GM12878 (cell line): Measurements from ENCODE around the gene ACE. TPM values are rescaled to one million over a fixed set of nuclear protein-coding genes. Genes with fewer than 3 reads are reported as not detected.

Source experiments
- ATAC-seq: fragments of 200-7000 bp; cut with Tn5 transposase; 3 replicates; pipeline ENCODE4 v1.9.1; 2020; ENCODE audit warnings: mild to moderate bottlenecking, moderate library complexity
- BruUV-seq: library from RNA; stranded (reverse); fragments of 400-500 nt; replicated peaks from 2 replicates; lab custom pipeline; 2021; lab: Mats Ljungman, UMichigan
- CTCF ChIA-PET: fragments of 300-600 bp; sonication (Branson Sonifier 250); formaldehyde crosslinking; extraction: SDS; loops from one replicate; lab custom pipeline; 2021; ENCODE audit warnings: inconsistent platforms; lab: Yijun Ruan, JAX
- POLR2A ChIA-PET: fragments of 350-600 bp; formaldehyde crosslinking; extraction: SDS; loops from one replicate; lab custom pipeline; 2021; ENCODE audit warnings: inconsistent platforms; lab: Charles Lee
- RAD21 ChIA-PET: fragments of 300-600 bp; sonication (Branson Sonifier 250); formaldehyde crosslinking; loops from one replicate; lab custom pipeline; 2023; ENCODE audit warnings: antibody characterized with exemption; ENCODE audit not compliant: unreplicated experiment; lab: Charles Lee
- SMC1A ChIA-PET: fragments of 300-600 bp; sonication (Branson Sonifier 250); formaldehyde crosslinking; loops from one replicate; lab custom pipeline; 2023; ENCODE audit not compliant: unreplicated experiment, uncharacterized antibody; lab: Charles Lee
- DNase-seq: peaks from one replicate; pipeline ENCODE4 v3.0.0-alpha.2; 2011; ENCODE audit warnings: low read depth, low spot score
- FAIRE-seq: peaks from 3 replicates; lab custom pipeline; 2011; peaks lifted over from hg19 to GRCh38; lab: Jason Lieb, UNC
- H2AFZ ChIP-seq: 2 replicates; pipeline ENCODE4 v1.6.0; 2011; ENCODE audit warnings: low read depth, low read length, control low read depth; ENCODE audit not compliant: control insufficient read depth
- H3K27ac ChIP-seq: 2 replicates; pipeline ENCODE4 v1.5.1; 2011; ENCODE audit warnings: control low read depth; ENCODE audit not compliant: control insufficient read depth, insufficient read depth
- H3K27me3 ChIP-seq, 2 experiments: replicated peaks in 1 of 2; 2 replicates each; pipeline versions ENCODE4 v1.6.0 to v1.6.1; 2011; ENCODE audit warnings: low read length in 1 of 2; ENCODE audit not compliant: control insufficient read depth in 2 of 2, insufficient read depth in 2 of 2
- H3K36me3 ChIP-seq, 2 experiments: 2 replicates each; pipeline ENCODE4 v1.5.1; 2011; ENCODE audit warnings: low read length in 1 of 2; ENCODE audit not compliant: control insufficient read depth in 2 of 2, insufficient read depth in 2 of 2
- H3K4me1 ChIP-seq: 2 replicates; pipeline ENCODE4 v1.6.1; 2011; ENCODE audit warnings: mild to moderate bottlenecking, low read length, moderate library complexity, mixed read lengths; ENCODE audit not compliant: control insufficient read depth, insufficient read depth
- H3K4me2 ChIP-seq: 2 replicates; pipeline ENCODE4 v1.6.0; 2011; ENCODE audit warnings: control low read depth; ENCODE audit not compliant: control insufficient read depth, insufficient read depth
- H3K4me3 ChIP-seq: fragments of 200-600 bp; sonication (generic); 2 replicates; pipeline ENCODE4 v1.5.1; 2016
- H3K79me2 ChIP-seq: 2 replicates; pipeline ENCODE4 v1.6.0; 2011; ENCODE audit warnings: low read length; ENCODE audit not compliant: control insufficient read depth, insufficient read depth
- H3K9ac ChIP-seq: 2 replicates; pipeline ENCODE4 v1.8.0; 2011; ENCODE audit warnings: low read length, control low read depth, mixed read lengths; ENCODE audit not compliant: control insufficient read depth, insufficient read depth
- H3K9me3 ChIP-seq: replicated peaks from 3 replicates; pipeline ENCODE4 v1.5.1; 2011; ENCODE audit warnings: mild to moderate bottlenecking, low read length; ENCODE audit not compliant: control insufficient read depth, insufficient read depth
- H4K20me1 ChIP-seq: 2 replicates; pipeline ENCODE4 v1.6.0; 2011; ENCODE audit not compliant: control insufficient read depth, insufficient read depth
- BRCA1 ChIP-seq: IDR thresholded peaks from 2 replicates; pipeline ENCODE4 v1.6.1; 2011; ENCODE audit warnings: low read depth, low read length, improper control_type of control experiment
- HDGF ChIP-seq: fragments of 450-650 bp; IDR thresholded peaks from 2 replicates; pipeline ENCODE4 v1.6.1; 2016; ENCODE audit warnings: antibody characterized with exemption
- IKZF1 ChIP-seq: fragments of 450-650 bp; conservative IDR thresholded peaks from 2 replicates; pipeline ENCODE4 v1.6.1; 2017; ENCODE audit warnings: antibody characterized with exemption, mild to moderate bottlenecking
- NFYA ChIP-seq: IDR thresholded peaks from 2 replicates; pipeline ENCODE4 v1.6.1; 2011; ENCODE audit warnings: low read depth, mild to moderate bottlenecking, low read length, improper control_type of control experiment, borderline replicate concordance
- RBBP5 ChIP-seq: fragments of 200-600 bp; sonication (generic); conservative IDR thresholded peaks from 2 replicates; pipeline ENCODE4 v1.6.1; 2016
- RELA ChIP-seq: fragments of 450-650 bp; IDR thresholded peaks from 2 replicates; pipeline ENCODE4 v1.8.0; 2014; ENCODE audit warnings: borderline replicate concordance; ENCODE audit not compliant: partially characterized antibody
- SMAD1 ChIP-seq: fragments of 450-650 bp; IDR thresholded peaks from 2 replicates; pipeline ENCODE4 v1.6.1; 2018; ENCODE audit warnings: mild to moderate bottlenecking, low read depth; ENCODE audit not compliant: partially characterized antibody
- SREBF1 ChIP-seq: IDR thresholded peaks from 2 replicates; pipeline ENCODE4 v1.6.1; 2012; ENCODE audit warnings: mild to moderate bottlenecking, low read length
- SUZ12 ChIP-seq: fragments of 200-600 bp; sonication (generic); IDR thresholded peaks from one replicate; pipeline ENCODE4 v1.6.1; 2018; ENCODE audit warnings: antibody characterized with exemption, mild to moderate bottlenecking; ENCODE audit not compliant: unreplicated experiment
- ZBED1 ChIP-seq: IDR thresholded peaks from 2 replicates; pipeline ENCODE4 v1.6.1; 2016; ENCODE audit warnings: borderline replicate concordance
- WGBS: methylation state at CpG from one replicate; pipeline ENCODE4 v1.1.6; 2016; ENCODE audit warnings: low lambda C conversion rate; ENCODE audit not compliant: insufficient replicate concordance, insufficient coverage; ENCODE audit errors: missing lambda C conversion rate; 5-methylcytosine and 5-hydroxymethylcytosine counted together
- in situ Hi-C: fragments of 300-500 bp; cut with MboI; formaldehyde crosslinking; loops from 9 replicates; pipeline ENCODE4 v1.14.3; 2018; ENCODE audit warnings: mixed read lengths
- intact Hi-C: fragments of 100-400 bp; cut with micrococcal nuclease; formaldehyde crosslinking; loops from one replicate; pipeline ENCODE4 v1.14.2; 2022; ENCODE audit not compliant: unreplicated experiment
- polyA plus RNA-seq, 11 experiments: library from polyadenylated mRNA; depleted of rRNA in 4 of 11; unstranded in 6 of 11; stranded (reverse) in 5 of 11; fragments of >200 nt; fragmentation: Nextera tagmentation in 4 of 11; fragmentation: Illumina TruSeq in 1 of 11; extraction: Ambion mirVana in 4 of 11; extraction: Trizol in 1 of 11; gene quantifications; 1 replicate in 1 of 11; 2 replicates in 10 of 11; pipeline versions ENCODE4 v1.2.1 to v1.2.3, GENCODE V29; 2011 to 2016; ENCODE audit warnings: inconsistent platforms in 2 of 11, missing spikeins in 2 of 11, low read depth in 1 of 11
- total RNA-seq, 4 experiments: library from RNA; depleted of rRNA in 3 of 4; stranded (reverse); fragments of >200 nt in 3 of 4; fragmentation: Illumina TruSeq in 1 of 4; extraction: Trizol in 1 of 4; gene quantifications; 2 replicates each; pipeline versions ENCODE4 v1.2.1 to v1.2.3, GENCODE V29; 2013 to 2021
- TF ChIP-seq, protein P1 (sequence below): IDR thresholded peaks from 2 replicates; pipeline ENCODE4 v1.6.1; 2011; ENCODE audit warnings: mild to moderate bottlenecking, low read depth, low read length, moderate library complexity; ENCODE audit not compliant: insufficient replicate concordance
- TF ChIP-seq, protein P2 (sequence below): fragments of 450-650 bp; formaldehyde crosslinking; IDR thresholded peaks from 2 replicates; pipeline ENCODE4 v1.5.0; 2022; ENCODE audit warnings: mild to moderate bottlenecking, missing genetic modification characterization
- TF ChIP-seq, protein P3 (sequence below): fragments of 450-650 bp; IDR thresholded peaks from 2 replicates; pipeline ENCODE4 v1.6.1; 2017; ENCODE audit warnings: borderline replicate concordance
- TF ChIP-seq, protein P4 (sequence below): IDR thresholded peaks from 2 replicates; pipeline ENCODE4 v1.6.1; 2011; ENCODE audit warnings: borderline replicate concordance, low read depth, mild to moderate bottlenecking, moderate library complexity, mixed read lengths, low read length; ENCODE audit not compliant: insufficient read depth; ENCODE audit errors: extremely low read length

ACE gene
- total and polyA plus RNA-seq, 10 of the 15 experiments (the other 5 are each of a cell fraction or from before 2014, with no cell fraction given): 0.46 TPM; not detected in 9

DNA sequence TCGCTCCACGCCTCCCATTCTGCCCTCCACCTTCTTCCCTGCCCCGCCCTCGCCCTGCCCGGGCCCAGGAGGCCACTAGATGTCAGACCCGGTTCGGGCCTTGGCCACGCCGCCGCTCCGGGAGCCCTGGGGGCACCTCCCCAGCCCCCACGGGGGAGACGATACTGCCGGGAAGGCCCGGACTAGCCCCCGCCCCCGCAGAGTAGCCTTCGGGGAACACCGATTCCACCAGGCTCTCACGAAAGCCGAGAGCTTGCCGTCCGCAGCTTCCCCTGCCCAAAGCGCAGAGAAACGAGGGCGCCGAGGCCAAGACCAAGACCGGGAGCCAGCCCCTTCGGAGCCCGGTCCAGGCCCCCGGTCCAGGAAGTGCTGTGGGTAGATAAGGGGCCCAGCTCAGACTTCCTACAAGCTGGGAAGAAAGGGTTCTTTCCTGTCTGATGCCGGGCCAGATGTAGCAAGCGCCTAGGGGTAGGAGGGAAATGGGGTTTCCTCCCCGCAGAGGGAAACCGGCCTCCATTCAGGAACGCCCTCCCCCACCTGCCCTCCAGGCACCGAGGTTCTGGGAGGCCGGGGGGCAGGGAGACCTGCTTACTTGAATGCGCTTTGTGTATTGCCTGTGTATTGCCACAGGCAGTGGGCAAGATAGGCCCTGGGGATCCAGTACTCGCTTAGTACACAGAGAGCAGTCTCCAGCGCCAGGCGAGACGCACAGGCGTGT, 29.9 kb upstream of the ACE start:
- ChIA-PET RAD21 (interaction anchor here (0.6 to 2.2 kb wide), 2 partner anchors 165 to 481 kb away, joined by 4 to 6 read pairs; no protein-coding TSS in a partner anchor), POLR2A (interaction anchor here (1.3 to 2.0 kb wide), 2 partner anchors 104 to 173 kb away, joined by 5 to 7 read pairs; partner anchors contain the start of gene DCAF7), SMC1A (interaction anchor here (1.0 to 1.7 kb wide), 4 partner anchors 15 to 165 kb away, joined by 3 to 7 read pairs (median 4); no protein-coding TSS in a partner anchor), CTCF (interaction anchor here (0.6 to 7.7 kb wide), 6 partner anchors 15 to 165 kb away, joined by 3 to 43 read pairs (median 6); no protein-coding TSS in a partner anchor)
- peak overlapping the region; percentile 80 for H3K4me3 ChIP-seq
- intact Hi-C loops: no loop called here
- TSS peak; percentile 71 for BruUV-seq
- H3K36me3 ChIP-seq: no peaks in the 10 kb centered on the region
- H3K27me3 ChIP-seq: no peaks in the 10 kb centered on the region
- in situ Hi-C loops: loop anchor here (25.0 kb wide), 1 partner anchor 390 kb away; the partner anchor contains the start of genes FTSJ3, PSMC5 and SMARCD2
- peaks cover 14% of the 10 kb centered on the region for H3K4me1 ChIP-seq
- FAIRE-seq (peak; percentile 47), DNase-seq (no peak), ATAC-seq (peak; percentile 36)
- H3K9me3 ChIP-seq: no peaks in the 10 kb centered on the region
- no peaks in the 10 kb centered on the region for H4K20me1 ChIP-seq
- H2AFZ ChIP-seq: peak overlapping the region; percentile 81
- peak overlapping the region; percentile 76 for H3K9ac ChIP-seq
- peak overlapping the region; percentile 64; the same call in 1 of the 2 replicates for H3K27ac ChIP-seq
- H3K4me2 ChIP-seq: peak overlapping the region; percentile 73
- 10% methylated on average over 44 of the region's 44 CpGs for WGBS
- no peaks in the 10 kb centered on the region for H3K79me2 ChIP-seq
- no peak for TF ChIP-seq SREBF1
- TF ChIP-seq, protein P1, sequence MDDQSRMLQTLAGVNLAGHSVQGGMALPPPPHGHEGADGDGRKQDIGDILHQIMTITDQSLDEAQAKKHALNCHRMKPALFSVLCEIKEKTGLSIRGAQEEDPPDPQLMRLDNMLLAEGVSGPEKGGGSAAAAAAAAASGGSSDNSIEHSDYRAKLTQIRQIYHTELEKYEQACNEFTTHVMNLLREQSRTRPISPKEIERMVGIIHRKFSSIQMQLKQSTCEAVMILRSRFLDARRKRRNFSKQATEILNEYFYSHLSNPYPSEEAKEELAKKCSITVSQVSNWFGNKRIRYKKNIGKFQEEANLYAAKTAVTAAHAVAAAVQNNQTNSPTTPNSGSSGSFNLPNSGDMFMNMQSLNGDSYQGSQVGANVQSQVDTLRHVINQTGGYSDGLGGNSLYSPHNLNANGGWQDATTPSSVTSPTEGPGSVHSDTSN: no peak
- no peak for TF ChIP-seq NFYA
- no peak for TF ChIP-seq RELA
- no peak for TF ChIP-seq SUZ12
- TF ChIP-seq, protein P2, sequence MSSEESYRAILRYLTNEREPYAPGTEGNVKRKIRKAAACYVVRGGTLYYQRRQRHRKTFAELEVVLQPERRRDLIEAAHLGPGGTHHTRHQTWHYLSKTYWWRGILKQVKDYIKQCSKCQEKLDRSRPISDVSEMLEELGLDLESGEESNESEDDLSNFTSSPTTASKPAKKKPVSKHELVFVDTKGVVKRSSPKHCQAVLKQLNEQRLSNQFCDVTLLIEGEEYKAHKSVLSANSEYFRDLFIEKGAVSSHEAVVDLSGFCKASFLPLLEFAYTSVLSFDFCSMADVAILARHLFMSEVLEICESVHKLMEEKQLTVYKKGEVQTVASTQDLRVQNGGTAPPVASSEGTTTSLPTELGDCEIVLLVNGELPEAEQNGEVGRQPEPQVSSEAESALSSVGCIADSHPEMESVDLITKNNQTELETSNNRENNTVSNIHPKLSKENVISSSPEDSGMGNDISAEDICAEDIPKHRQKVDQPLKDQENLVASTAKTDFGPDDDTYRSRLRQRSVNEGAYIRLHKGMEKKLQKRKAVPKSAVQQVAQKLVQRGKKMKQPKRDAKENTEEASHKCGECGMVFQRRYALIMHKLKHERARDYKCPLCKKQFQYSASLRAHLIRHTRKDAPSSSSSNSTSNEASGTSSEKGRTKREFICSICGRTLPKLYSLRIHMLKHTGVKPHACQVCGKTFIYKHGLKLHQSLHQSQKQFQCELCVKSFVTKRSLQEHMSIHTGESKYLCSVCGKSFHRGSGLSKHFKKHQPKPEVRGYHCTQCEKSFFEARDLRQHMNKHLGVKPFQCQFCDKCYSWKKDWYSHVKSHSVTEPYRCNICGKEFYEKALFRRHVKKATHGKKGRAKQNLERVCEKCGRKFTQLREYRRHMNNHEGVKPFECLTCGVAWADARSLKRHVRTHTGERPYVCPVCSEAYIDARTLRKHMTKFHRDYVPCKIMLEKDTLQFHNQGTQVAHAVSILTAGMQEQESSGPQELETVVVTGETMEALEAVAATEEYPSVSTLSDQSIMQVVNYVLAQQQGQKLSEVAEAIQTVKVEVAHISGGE (CRISPR knock-in tag): no peak
- no peak for TF ChIP-seq BRCA1
- TF ChIP-seq HDGF: 0 out of 2 replicates have a peak, but pooled peaks have one; percentile 16
- no peak for TF ChIP-seq ZBED1
- TF ChIP-seq RBBP5: no peak
- no peak for TF ChIP-seq SMAD1
- TF ChIP-seq, protein P3, sequence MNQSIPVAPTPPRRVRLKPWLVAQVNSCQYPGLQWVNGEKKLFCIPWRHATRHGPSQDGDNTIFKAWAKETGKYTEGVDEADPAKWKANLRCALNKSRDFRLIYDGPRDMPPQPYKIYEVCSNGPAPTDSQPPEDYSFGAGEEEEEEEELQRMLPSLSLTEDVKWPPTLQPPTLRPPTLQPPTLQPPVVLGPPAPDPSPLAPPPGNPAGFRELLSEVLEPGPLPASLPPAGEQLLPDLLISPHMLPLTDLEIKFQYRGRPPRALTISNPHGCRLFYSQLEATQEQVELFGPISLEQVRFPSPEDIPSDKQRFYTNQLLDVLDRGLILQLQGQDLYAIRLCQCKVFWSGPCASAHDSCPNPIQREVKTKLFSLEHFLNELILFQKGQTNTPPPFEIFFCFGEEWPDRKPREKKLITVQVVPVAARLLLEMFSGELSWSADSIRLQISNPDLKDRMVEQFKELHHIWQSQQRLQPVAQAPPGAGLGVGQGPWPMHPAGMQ: no peak
- TF ChIP-seq IKZF1: peak; percentile 65; the same call in 1 of the 2 replicates
- TF ChIP-seq, protein P4, sequence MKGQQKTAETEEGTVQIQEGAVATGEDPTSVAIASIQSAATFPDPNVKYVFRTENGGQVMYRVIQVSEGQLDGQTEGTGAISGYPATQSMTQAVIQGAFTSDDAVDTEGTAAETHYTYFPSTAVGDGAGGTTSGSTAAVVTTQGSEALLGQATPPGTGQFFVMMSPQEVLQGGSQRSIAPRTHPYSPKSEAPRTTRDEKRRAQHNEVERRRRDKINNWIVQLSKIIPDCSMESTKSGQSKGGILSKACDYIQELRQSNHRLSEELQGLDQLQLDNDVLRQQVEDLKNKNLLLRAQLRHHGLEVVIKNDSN: no peak
